Tibial nerve (tissue), 4 donors: Measurements from ENCODE around the gene RASAL3.
A peak's percentile ranks its signal among the peaks of the same experiment; 100 is the strongest.

Experiments used
- EP300 ChIP-seq, 2 donors: sonication (generic); formaldehyde crosslinking; IDR thresholded peaks; one replicate each; pipeline ENCODE4 v1.6.1; 2017; ENCODE audit warnings: antibody characterized with exemption in 2 of 2, mild to moderate bottlenecking in 1 of 2
- POLR2A ChIP-seq, 2 donors: fragments of 450-650 bp; IDR thresholded peaks; one replicate each; pipeline ENCODE4 v1.6.1; 2017; ENCODE audit warnings: antibody characterized with exemption in 2 of 2, mild to moderate bottlenecking in 2 of 2, moderate library complexity in 2 of 2
- TF ChIP-seq, protein P1 (sequence below), 5 experiments: fragments of 200-600 bp in 3 of 5; fragments of 450-650 bp in 2 of 5; sonication (generic) in 3 of 5; IDR thresholded peaks; one replicate each; pipeline ENCODE4 v1.5.1; 2016 to 2019; ENCODE audit warnings: antibody characterized with exemption in 5 of 5, mild to moderate bottlenecking in 3 of 5, moderate library complexity in 2 of 5

DNA sequence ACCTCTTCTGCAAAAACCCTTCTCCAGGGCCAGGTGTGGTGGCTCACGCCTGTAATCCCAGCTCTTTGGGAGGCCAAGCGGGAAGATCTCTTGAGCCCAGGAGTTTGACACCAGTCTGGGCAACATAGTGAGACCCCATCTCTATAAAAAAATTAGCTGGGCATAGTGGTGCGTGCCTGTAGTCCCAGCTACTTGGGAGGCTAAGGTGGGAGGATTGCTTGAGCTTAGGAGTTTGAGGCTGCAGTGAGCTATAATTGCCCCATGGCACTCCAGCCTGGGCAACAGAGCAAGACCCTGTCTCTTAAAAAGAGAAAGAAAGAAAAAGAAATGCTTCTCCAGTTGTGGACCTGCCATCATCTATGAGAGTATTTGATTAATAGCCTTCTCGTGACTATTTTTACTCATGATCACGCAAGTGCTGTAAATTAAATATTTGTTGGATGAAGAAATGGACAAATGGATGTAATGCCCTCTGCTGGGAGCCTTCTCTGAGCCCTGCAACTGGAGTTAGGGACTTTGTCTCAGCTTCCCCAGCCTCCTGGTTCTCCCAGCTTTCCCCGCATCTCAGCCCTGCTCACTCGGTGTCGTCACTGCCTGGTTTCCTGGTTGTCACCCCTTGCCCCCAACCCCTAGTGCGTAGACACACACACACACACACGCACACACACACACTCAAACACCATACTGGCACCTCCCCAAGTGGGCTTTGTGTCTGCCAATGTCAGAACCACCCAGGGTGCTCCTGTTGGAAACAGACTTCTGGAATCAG is 26.8 kb downstream of the RASAL3 start:
- TF ChIP-seq, protein P1, sequence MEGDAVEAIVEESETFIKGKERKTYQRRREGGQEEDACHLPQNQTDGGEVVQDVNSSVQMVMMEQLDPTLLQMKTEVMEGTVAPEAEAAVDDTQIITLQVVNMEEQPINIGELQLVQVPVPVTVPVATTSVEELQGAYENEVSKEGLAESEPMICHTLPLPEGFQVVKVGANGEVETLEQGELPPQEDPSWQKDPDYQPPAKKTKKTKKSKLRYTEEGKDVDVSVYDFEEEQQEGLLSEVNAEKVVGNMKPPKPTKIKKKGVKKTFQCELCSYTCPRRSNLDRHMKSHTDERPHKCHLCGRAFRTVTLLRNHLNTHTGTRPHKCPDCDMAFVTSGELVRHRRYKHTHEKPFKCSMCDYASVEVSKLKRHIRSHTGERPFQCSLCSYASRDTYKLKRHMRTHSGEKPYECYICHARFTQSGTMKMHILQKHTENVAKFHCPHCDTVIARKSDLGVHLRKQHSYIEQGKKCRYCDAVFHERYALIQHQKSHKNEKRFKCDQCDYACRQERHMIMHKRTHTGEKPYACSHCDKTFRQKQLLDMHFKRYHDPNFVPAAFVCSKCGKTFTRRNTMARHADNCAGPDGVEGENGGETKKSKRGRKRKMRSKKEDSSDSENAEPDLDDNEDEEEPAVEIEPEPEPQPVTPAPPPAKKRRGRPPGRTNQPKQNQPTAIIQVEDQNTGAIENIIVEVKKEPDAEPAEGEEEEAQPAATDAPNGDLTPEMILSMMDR (IDR thresholded peaks at IDR 0.05) = peak in 1 of 5 experiments; percentile 14
- TF ChIP-seq POLR2A (IDR thresholded peaks at IDR 0.05) (no peak), EP300 (IDR thresholded peaks at IDR 0.05) (no peak)
